NCI-H2081 treated with DMSO at 0.1 percent for 48 hours (cell line): ENCODE data around the gene PTX4.

Experiments used
- DNase-seq: peaks from one replicate; lab custom pipeline; 2025; lab: John Stamatoyannopoulos, UW

Gene PTX4, protein sequence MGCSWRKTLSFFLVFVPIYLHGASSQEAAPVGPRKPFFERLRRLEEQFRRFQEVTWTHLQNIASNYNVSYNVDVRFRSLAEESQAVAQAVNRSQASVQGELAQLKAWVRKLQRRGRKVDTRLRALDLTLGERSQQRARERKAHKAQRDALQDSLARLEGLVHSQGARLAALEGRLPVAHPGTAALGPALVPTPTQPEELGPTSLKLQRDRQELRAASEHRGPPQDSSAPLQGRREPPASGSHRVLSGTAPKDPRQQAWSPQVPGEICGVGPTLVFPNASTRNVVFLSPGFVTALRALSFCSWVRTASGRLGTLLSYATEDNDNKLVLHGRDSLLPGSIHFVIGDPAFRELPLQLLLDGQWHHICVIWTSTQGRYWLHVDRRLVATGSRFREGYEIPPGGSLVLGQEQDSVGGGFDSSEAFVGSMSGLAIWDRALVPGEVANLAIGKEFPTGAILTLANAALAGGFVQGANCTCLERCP

DNA sequence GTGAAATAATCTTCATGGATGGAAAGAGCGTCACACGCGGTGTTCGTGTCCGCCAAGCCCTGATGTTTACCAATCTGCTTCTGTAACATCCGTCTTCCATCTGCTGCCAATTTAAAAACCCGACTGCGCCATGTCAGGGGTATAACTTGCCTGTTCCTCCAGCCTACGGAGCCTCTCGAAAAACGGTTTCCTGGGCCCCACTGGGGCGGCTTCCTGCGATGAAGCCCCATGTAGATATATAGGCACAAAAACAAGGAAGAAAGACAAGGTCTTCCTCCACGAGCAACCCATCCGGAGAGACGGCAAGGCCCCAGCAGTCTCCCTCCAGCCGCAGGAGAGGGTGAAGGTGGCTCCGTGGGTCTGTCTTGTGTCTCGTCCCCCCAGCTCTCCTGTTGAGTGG is at the start of gene PTX4:
TSS of gene PTX4 (minus strand) at position 326 of the 400 bp plus-strand sequence. CDS start at position 291, 35 bp downstream.
- DNase-seq = no peak

DNA sequence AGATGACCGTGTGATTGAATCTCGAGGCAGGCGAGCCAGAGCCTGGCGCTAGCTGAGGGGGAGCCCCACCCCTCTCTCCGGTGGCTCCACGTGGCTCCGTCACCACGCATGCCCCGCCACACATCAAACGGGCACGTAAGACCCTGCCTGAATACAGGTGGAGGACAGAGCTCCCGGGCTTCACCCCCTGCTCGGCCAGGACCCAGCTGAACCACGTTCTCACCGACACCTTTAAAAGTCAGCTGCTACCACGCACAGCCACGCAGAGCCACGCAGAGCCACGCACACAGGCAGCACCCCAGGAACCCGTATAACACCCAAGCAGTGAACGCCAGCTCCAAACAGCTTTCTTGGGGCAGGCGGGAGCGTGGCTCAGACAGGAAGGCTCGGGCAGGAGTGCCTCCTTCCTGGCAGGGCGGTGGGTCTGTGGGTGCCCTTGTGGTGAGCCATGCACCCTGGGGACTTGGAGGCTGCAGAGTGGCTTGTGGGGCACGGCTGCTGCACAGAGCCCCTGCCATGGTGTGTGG is 49.1 kb upstream of the PTX4 start:
- no peak for DNase-seq

DNA sequence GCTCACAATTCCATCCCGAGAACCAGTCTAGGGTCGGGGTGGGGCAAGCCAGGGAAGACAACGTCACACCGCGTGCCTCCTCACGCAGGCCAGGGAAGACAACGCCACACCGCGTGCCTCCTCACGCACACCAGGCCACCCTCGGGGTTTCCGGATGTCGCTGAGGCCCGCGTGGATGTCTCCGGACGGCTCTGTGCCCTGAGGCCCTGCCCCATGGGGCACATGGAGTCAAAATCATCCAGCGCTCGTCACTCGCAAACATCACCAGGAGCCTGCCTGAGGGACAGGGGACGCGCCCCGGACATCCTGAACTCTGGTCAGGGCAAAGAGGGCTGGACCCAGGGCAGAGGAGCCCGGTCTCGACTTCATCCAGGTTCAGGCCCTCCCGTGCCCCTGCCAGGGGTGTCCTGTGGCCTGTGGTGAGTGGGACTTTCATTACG is 48.4 kb upstream of the PTX4 start:
- no peak for DNase-seq

DNA sequence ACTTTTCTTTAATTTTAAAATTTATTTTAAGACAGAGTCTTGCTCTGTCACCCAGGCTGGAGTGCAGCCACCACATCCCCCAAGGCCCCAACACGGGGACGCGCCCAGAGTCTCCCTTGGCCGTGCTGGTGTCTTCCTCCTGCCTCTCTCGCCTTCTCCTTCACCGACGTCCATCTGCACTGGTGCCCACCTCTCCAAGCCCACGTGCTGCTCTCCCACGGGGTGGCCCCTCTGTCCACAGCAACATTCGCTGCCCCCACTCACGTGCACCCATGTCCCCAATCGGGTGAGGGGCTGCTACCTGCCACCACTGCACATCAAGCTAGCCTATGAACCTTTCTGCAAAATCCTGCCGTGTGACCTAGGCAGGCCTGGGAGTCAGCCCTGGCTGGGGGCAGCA is 47.9 kb upstream of the PTX4 start:
- no peak for DNase-seq

DNA sequence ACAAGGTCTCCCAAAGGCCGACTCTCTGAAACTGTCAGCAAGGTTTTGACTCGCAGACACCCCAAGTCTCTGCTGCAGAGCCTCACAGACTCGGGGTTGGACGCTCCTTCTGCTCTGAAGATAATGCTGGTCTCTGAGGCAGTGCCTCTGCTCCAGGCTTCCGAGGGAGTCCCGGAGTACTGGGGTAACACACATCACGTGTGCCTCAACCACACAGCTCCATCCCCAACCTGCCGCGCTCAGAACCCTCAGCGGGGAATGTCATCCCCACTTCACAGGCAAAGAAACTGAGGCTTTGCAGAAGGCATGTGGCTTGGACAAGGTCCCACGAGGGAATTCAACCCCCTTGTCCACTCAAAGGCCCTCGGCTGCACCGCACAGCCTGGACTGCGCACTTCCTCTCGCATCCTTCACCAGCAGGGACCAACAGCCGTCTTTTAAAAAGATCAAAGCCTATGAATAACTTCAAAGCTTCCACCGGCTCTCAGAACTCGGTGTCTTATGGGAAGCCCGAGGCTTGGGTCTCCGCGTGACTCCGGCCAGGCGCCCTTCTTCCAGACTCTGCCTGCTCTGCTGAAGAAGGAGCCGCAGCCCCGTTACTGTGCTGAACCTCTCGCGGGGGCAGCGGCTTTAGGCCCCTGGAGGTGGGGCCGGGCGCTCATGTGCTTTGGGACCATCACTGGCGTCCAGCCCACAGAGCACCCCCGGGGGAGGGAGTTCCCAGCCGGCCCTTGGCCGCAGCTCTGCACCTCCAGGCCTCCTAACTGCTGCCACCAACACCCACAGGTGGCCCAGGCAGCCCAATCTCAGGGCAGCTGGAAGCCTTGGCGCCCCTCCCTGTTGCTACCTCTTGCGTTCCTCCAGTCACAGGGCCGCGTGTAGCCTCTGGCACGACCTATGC is 46.9 kb upstream of the PTX4 start:
- no peak for DNase-seq

DNA sequence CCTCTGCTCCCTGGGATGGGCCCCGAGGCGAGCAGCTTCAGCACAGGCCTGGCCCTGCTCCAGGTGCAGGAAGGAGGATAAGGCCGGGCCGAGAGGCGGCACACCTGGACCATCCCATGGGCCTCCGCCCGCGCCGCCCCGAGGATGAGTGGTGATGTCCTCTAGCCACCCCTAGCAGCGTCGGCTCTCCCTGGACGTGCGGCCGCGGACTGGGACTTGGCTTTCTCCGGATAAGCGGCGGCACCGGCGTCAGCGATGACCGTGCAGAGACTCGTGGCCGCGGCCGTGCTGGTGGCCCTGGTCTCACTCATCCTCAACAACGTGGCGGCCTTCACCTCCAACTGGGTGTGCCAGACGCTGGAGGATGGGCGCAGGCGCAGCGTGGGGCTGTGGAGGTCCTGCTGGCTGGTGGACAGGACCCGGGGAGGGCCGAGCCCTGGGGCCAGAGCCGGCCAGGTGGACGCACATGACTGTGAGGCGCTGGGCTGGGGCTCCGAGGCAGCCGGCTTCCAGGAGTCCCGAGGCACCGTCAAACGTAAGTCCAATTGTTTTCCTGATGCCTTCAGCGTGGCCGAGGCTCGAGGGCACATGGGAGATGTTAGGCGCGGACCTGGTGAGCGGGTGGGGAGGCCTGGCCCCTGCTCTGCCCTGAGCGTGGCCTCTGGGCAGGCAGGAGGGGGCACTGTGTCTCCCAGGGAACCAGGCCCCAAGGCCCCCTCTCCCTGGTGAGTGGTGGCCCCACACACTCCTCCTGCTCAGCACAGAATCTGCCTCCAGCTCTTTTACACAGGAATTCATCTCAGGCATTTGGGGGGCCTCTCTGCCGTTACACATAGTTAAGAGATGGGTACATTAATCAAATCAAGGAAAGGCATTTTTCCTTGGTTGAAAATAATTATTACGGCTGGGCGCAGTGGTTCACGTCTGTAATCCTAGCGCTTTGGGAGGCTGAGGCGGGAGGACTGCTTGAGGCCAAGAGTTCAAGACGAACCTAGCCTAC is 45.6 kb upstream of the PTX4 start:
- no peak for DNase-seq

DNA sequence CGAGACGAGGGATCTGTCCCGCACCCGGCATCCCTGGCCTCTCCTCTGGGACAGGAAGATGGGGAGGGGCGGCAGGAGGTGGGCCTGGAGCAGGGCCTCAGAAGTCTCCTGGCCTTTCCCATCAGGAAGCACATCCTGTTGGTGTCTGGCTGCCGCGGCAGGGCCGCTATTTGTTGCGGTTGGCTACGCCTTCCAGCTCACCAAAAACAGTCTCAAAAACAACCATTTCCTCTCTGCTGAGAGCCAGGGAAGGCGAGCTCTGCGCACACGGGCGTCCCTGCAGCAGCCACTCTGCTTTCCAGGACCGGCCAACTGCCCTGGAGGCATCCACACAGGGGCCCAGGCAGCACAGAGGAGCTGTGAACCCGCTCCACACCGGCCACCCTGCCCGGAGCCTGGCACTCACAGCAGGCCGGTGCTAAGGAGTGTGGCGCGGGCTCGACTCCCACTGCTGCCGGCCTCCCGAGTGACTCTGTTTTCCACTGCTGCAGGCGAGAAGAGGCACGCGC is 44.8 kb upstream of the PTX4 start, which contains the start of gene TMEM204:
TSS of gene TMEM204 (plus strand) at position 224 of the 509 bp plus-strand sequence. CDS start 610 bp downstream, outside the sequence.
- DNase-seq = no peak

DNA sequence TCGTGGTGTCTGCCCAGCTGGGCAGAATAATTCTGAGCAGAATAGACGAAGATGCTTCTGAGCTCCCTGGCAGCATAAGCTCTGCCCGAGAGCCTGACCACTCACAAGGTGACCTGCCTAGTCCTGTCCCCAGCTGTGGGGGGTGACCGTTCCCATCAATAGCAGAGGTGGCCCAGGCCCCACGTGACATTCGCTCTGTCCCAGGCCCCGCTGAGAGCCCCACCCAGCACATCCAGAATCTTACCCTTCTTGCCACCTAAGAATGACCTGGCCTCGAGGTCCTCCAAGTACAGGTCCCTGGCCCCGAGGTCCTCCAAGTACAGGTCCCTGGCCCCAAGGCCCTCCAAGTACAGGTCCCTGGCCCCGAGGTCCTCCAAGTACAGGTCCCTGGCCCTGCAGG is 44.0 kb upstream of the PTX4 start:
- no peak for DNase-seq

DNA sequence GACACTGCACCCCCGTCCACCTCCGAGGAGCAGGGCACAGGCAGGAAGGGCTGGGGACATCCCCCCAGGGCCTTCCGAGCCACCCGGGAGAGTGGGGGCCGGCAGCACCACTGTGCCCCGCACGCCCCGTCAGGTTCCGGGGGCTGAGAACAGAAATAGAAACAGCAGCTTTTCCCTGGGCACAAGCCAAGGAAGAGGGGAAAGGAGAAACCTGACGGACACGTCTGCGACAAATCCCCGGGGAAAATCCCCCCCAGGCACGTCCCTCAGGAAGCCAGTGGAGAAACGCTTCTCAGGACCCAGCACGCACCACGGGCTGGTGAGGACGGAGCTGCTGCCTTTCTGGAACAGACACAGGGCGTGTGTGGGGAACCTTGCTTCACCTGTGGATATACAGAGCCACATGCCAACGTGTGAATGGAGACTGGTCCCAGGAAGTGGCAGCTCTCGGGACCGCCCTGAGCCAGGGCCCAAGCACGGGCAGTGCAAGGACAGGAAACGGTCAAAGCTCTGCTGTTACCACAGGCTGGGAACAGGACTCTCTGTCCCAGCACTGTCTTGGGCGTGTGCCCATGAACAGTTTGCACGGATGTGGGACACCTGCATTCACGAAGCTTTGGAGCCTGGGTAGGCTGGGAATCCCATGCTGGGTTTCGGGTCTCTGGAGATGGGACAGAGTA is 43.5 kb upstream of the PTX4 start:
- no peak for DNase-seq

DNA sequence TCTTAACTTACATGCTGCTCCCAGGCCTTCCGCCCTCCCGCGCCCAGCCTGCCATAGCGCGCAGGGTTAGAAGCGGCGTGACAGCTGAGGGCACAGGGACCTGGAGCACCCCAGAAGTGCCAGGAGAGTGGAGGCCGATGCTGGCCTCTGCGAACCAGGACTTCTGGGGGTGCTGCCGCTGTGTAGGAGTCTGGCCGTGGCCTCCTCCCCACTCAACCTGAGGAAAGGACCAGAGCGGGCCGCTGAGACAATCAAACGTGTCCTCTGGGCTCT is 42.8 kb upstream of the PTX4 start:
- no peak for DNase-seq

DNA sequence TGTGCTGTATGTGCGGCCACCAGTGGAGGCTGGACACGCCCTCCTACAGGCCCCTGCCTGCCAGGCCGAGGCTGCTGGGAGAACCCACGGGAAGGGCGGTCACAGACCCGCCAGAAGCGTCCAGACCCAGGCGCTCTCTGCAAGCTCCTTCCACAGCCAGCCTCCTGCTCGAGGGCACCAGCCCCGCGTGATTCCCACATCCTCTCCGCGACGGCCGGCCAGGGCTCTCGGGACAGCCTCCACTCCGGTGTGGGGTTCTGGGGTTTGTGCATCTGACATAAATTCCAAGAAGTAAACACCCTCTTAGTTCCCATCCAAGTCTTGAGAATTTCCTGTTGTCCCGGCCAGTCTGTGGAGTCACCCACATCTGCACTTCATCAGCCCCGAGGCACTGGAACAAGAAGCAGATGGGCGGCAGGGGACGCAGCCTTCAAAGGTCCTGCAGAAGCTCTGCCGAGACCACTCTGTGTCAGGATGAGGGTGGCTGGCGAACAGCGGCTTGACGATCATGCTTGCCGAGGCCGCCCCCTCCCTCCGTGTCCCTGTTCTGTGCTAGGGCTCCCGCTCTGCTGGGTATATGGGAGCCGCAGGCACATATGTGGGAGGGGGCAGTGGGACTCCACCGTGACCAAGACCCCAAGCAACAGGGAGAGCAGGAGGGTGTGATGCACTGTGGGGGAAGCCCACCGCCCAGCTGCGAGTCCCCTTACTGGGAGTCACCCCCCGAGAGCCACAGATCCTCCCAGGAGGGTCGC is 42.3 kb upstream of the PTX4 start:
- DNase-seq = no peak

DNA sequence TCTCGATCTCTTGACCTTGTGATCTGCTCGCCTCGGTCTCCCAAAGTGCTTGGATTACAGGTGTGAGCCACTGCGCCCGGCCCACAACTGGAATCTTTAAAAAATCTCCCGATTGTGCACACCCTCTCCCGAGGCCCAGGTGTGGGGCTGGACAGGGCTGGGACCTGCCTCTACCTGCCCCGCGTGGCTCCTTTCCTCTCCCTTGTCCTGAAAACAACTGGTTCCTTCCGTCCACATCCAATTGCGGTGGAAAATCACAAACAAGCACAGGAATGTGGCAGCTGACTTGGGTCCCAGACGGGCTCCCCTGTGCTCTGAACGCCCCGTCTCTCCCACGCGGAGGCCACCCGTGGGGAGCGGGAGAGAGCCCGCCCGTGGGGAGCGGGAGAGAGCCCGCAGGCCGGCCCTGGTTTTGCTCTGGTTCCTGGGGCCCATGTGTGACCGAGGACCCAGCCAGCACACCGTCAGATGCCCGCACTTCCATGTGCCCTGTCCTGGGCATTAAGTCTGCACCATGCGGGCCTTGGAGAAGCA is 41.7 kb upstream of the PTX4 start:
- no peak for DNase-seq

DNA sequence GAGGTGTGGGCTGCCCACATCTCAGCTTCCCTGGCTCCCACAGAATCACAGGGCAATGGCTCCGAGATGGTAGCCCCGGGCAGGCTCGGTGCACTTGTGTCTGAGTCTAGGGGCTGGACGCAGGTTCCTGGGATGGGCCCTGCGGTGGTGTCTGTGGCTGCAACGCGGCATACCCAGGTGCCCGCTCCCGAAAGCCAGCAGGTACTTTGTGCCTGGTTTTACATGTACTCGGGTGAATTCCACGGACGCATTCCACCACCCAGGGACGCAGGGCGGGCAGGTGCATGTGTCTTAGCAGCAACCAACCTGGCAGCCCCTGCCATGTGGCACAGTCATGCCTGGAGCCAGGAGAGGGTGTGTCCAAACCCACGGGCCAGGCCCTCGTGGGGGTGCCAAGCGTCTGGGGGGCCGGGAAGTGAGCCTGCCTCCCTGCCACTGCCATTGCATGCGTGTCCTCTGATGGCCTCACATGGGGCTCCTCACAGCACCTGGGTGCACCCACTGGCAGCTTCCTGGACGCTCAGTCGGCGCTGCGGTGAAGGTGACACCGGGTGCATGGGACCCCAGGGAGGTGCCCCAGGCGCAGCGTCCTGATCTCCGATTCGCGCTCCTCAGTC is 40.3 kb upstream of the PTX4 start:
- no peak for DNase-seq

DNA sequence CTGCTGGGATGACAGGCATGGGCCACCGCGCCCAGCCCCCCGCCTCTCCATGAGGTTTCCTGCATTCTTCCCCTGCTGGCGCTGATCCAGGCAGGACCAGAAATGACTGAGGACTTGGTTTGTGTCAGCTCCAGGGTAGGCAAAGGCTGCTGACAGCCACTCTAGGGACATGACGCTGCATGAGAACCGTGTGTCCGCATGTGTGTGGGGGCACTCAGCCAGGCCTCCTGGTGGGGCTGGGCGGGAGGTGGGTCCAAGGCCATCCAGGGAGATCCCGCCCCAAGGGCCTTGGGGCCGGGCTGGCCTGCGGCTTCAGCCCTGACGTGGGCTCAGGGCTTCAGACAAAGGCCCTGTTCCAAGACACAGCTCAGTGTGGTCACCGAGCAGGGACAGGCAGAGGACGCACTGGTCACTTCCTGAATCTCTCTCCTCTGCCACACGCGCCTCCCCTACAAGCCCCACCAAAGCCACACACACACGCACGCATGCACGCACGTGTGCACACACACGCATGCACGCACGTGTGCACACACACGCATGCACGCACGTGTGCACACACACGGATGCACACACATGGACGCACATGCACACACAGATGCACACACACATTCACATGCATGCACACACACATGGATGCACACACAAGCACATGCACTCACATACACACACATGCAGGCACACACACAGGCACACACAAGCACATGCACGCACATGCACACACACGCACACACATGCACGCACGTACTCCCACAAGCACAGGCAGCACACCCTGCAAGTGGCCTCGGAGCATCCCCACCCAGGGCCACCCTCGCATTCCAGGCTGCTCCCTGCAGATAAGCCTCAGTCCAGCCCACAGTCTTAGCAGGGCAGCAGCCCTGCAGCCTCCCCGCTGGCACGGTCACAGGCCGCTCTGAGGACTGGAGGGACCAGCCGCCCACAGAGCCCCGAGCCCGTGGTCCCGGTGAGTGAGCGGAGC is 39.4 kb upstream of the PTX4 start:
- DNase-seq = no peak

DNA sequence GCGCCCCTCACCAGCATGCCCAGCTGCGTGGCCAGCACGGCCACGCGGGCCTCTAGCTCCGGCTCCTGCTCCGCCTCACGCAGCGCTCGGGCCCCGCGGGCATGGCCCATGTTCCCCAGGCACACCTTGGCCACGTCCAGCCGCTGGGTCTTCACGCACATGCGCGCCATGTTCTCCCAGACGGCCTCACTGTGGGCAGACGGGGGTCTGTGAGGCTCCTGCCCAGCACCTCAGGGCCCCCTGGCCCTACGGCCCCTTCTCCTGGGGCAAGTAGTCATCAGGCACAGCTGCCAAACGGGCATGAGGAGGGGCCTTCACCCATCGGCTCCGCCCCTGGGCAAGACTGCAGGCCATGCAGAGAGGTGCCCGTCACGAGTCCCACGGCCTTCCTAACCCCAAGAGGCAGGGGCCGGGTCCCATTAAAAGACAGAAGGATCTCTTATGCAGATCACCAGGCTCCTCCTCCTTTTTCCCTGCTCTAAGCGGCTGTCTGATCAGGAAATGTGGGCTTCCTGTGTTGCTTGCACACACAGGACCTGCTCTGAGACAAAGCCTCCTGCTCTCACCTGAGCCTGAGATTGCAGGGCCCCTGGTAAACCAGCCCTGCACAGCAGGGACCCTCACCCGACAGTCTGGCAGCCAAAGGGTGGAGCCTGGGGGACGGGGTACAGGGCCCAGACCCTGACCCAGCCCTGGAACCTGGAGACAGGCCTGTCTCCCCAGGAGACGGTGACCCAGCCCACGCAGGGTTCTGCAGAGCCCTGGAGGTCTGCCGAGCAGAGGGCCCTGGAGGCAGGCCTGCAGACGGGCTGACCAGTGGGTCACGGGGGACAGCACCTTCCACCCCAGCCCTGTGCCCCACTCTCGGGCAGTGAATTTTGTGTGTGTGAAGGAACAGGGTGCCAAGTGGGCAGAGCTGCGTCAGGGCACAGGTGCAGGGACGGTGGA is 38.1 kb upstream of the PTX4 start:
- DNase-seq = no peak

DNA sequence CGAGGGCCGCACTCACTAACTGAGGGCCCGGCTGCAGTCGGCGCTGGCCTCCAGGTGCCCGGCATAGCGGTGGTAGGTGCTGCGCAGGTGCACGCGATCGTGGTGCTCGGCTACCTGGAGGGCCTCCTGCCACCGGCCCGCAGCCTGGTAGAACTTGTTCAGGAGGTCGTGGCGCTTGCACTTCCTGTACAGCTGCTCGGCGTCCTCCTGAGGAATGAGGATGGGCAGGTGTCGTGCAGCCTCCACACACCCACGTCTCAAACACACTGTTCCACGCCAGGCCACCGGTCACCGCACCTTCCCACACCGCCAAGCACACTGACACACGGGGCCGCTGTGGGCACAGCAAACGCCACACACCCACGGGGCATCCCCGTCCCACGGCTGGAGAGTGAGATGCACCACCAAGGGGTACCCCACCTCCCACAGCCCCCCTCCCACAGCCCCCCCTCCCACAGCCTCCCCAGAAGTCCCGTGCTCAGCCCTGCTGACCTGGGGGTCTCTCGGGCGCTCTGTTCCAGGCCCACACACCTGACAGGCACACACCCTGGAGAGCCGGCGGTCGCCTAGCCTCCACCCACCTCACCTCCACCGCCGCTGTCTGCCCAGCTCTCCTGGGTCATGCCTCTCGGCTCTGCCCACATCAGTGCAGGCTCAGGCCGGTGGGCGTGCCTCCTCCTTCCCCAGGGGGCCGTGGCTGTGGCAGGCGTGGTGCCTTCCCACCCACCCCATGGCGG is 37.3 kb upstream of the PTX4 start:
- DNase-seq = no peak
